IMR-90 (cell line): ENCODE results near the gene CEP162. TPM values are rescaled to one million over a fixed set of nuclear protein-coding genes. Genes with fewer than 3 reads are reported as not detected.

Source experiments
- ATAC-seq: fragments of 200-7000 bp; cut with Tn5 transposase; 2 replicates; pipeline ENCODE4 v1.9.1; 2020; ENCODE audit warnings: low read depth, mild to moderate bottlenecking, moderate library complexity
- BruUV-seq: library from RNA; stranded (reverse); fragments of 400-500 nt; replicated peaks from 2 replicates; lab custom pipeline; 2021; lab: Mats Ljungman, UMichigan
- CTCF ChIA-PET: fragments of 300-600 bp; formaldehyde crosslinking; extraction: SDS; loops from one replicate; lab custom pipeline; 2021; ENCODE audit warnings: antibody characterized with exemption; lab: Yijun Ruan, JAX
- POLR2A ChIA-PET: fragments of 300-600 bp; sonication (Branson Sonifier 250); formaldehyde crosslinking; loops from one replicate; lab custom pipeline; 2022; ENCODE audit warnings: antibody characterized with exemption; ENCODE audit not compliant: unreplicated experiment; lab: Charles Lee
- DNase-seq: peaks from one replicate; pipeline ENCODE4 v3.0.0; 2013
- H2AFZ ChIP-seq: replicated peaks from 2 replicates; pipeline ENCODE3; 2013; ENCODE audit warnings: low read length, mild to moderate bottlenecking; ENCODE audit not compliant: poor library complexity
- H2AK5ac ChIP-seq: 2 replicates; pipeline ENCODE4 v1.6.1; 2013; ENCODE audit warnings: low read depth, low read length, inconsistent platforms
- H2AK9ac ChIP-seq: replicated peaks from 2 replicates; pipeline ENCODE3; 2013; ENCODE audit warnings: mild to moderate bottlenecking, low read depth, low read length, moderate library complexity; ENCODE audit not compliant: poor library complexity
- H2BK120ac ChIP-seq: 2 replicates; pipeline ENCODE4 v1.6.1; 2013; ENCODE audit warnings: low read depth, low read length, inconsistent platforms
- H2BK15ac ChIP-seq: 3 replicates; pipeline ENCODE4 v1.6.1; 2013; ENCODE audit warnings: low read depth, low read length, inconsistent platforms
- H2BK20ac ChIP-seq: 2 replicates; pipeline ENCODE4 v1.6.1; 2013; ENCODE audit warnings: low read depth, mild to moderate bottlenecking, inconsistent platforms, low read length, moderate library complexity
- H2BK5ac ChIP-seq: 2 replicates; pipeline ENCODE4 v1.6.1; 2013; ENCODE audit warnings: mild to moderate bottlenecking, low read depth, low read length, inconsistent platforms; ENCODE audit not compliant: poor library complexity, severe bottlenecking
- H3K14ac ChIP-seq: replicated peaks from 2 replicates; pipeline ENCODE4 v1.6.1; 2013; ENCODE audit warnings: low read depth, low read length, inconsistent platforms
- H3K18ac ChIP-seq: 2 replicates; pipeline ENCODE4 v1.6.1; 2013; ENCODE audit warnings: low read depth, low read length, control low read depth
- H3K23ac ChIP-seq: 2 replicates; pipeline ENCODE4 v1.6.1; 2013; ENCODE audit warnings: low read depth, low read length, inconsistent platforms
- H3K27ac ChIP-seq: 2 replicates; pipeline ENCODE4 v1.5.1; 2013; ENCODE audit warnings: mild to moderate bottlenecking, control low read depth, low read length; ENCODE audit not compliant: insufficient read depth
- H3K27me3 ChIP-seq: 2 replicates; pipeline ENCODE4 v1.6.1; 2013; ENCODE audit warnings: low read length; ENCODE audit not compliant: control insufficient read depth, insufficient read depth
- H3K36me3 ChIP-seq: 2 replicates; pipeline ENCODE4 v1.6.1; 2013; ENCODE audit warnings: low read length, mixed read lengths; ENCODE audit not compliant: control insufficient read depth, insufficient read depth
- H3K4ac ChIP-seq: 2 replicates; pipeline ENCODE4 v1.6.1; 2013; ENCODE audit warnings: low read depth, low read length, inconsistent platforms
- H3K4me1 ChIP-seq: 2 replicates; pipeline ENCODE4 v1.6.1; 2013; ENCODE audit warnings: low read length, mixed read lengths; ENCODE audit not compliant: control insufficient read depth, insufficient read depth
- H3K4me2 ChIP-seq: 2 replicates; pipeline ENCODE4 v1.6.1; 2013; ENCODE audit warnings: low read depth, mild to moderate bottlenecking, control low read depth, low read length, moderate library complexity
- H3K4me3 ChIP-seq: 2 replicates; pipeline ENCODE4 v1.5.1; 2013; ENCODE audit warnings: low read depth, mild to moderate bottlenecking, control low read depth, low read length, moderate library complexity; ENCODE audit not compliant: insufficient read depth
- H3K56ac ChIP-seq: 2 replicates; pipeline ENCODE4 v1.6.1; 2013; ENCODE audit warnings: low read length, inconsistent platforms; ENCODE audit not compliant: insufficient read depth; ENCODE audit errors: extremely low read depth
- H3K79me1 ChIP-seq, 2 experiments: 2 replicates each; pipeline ENCODE4 v1.6.1; 2013; ENCODE audit warnings: low read length in 2 of 2, inconsistent platforms in 1 of 2, low read depth in 1 of 2
- H3K9ac ChIP-seq: 2 replicates; pipeline ENCODE4 v1.6.1; 2013; ENCODE audit warnings: low read depth, low read length, control low read depth
- H3K9me1 ChIP-seq: 2 replicates; pipeline ENCODE4 v1.6.1; 2013; ENCODE audit warnings: low read length, inconsistent platforms; ENCODE audit not compliant: insufficient read depth
- H3K9me3 ChIP-seq: 2 replicates; pipeline ENCODE4 v1.6.1; 2013; ENCODE audit warnings: low read length; ENCODE audit not compliant: control insufficient read depth, insufficient read depth
- H4K20me1 ChIP-seq: 2 replicates; pipeline ENCODE4 v1.6.1; 2013; ENCODE audit warnings: low read length, inconsistent platforms; ENCODE audit not compliant: insufficient read depth
- H4K5ac ChIP-seq: 2 replicates; pipeline ENCODE4 v1.6.1; 2013; ENCODE audit warnings: mild to moderate bottlenecking, low read depth, low read length, control low read depth
- H4K8ac ChIP-seq, 2 experiments: 2 replicates each; pipeline ENCODE4 v1.6.1; 2013; ENCODE audit warnings: low read depth in 2 of 2, low read length in 2 of 2, control low read depth in 1 of 2, inconsistent platforms in 1 of 2
- H4K91ac ChIP-seq: 2 replicates; pipeline ENCODE4 v1.6.1; 2013; ENCODE audit warnings: low read depth, low read length, inconsistent platforms; ENCODE audit not compliant: insufficient read depth
- BHLHE40 ChIP-seq: fragments of 150-350 bp; IDR thresholded peaks from 2 replicates; pipeline ENCODE4 v1.6.1; 2016; ENCODE audit warnings: mild to moderate bottlenecking, low read depth, low read length
- CEBPB ChIP-seq: IDR thresholded peaks from 2 replicates; pipeline ENCODE4 v1.6.1; 2012; ENCODE audit warnings: low read depth, low read length, improper control_type of control experiment
- MXI1 ChIP-seq: IDR thresholded peaks from 2 replicates; pipeline ENCODE4 v1.6.1; 2012; ENCODE audit warnings: low read depth, mild to moderate bottlenecking, low read length, moderate library complexity, borderline replicate concordance
- NFE2L2 ChIP-seq: fragments of 150-350 bp; IDR thresholded peaks from 2 replicates; pipeline ENCODE4 v1.6.1; 2016; ENCODE audit warnings: low read depth, mild to moderate bottlenecking, low read length
- POLR2A ChIP-seq: IDR thresholded peaks from 2 replicates; pipeline ENCODE4 v1.6.1; 2012; ENCODE audit warnings: mild to moderate bottlenecking, low read depth, low read length
- WGBS, 2 experiments: methylation state at CpG; one replicate each; pipeline versions ENCODE4 v1.1.5 to v1.1.7; 2013; ENCODE audit warnings: missing lambda C conversion rate in 2 of 2; ENCODE audit not compliant: insufficient read length in 1 of 2; ENCODE audit errors: extremely low coverage in 2 of 2; 5-methylcytosine and 5-hydroxymethylcytosine counted together
- dilution Hi-C: fragments of 300-500 bp; cut with HindIII; formaldehyde crosslinking; loops from one replicate; pipeline ENCODE4 v1.14.3; 2018; ENCODE audit warnings: low sequenced_read_pairs; ENCODE audit not compliant: unreplicated experiment
- in situ Hi-C: fragments of 300-500 bp; cut with MboI; formaldehyde crosslinking; loops from 3 replicates; pipeline ENCODE4 v1.14.3; 2019; ENCODE audit warnings: low sequenced_read_pairs, inconsistent platforms, mixed read lengths
- intact Hi-C: fragments of 100-400 bp; cut with micrococcal nuclease; formaldehyde crosslinking; loops from 2 replicates; pipeline ENCODE4 v1.10.0; 2022
- polyA plus RNA-seq, 3 experiments: library from polyadenylated mRNA; depleted of rRNA; stranded (reverse); fragments of >200 nt; gene quantifications; 2 replicates each; pipeline ENCODE4 v1.2.3, GENCODE V29; 2012; ENCODE audit warnings: low replicate concordance in 1 of 3
- total RNA-seq: library from RNA; depleted of rRNA; stranded (reverse); fragments of >200 nt; gene quantifications from 2 replicates; pipeline ENCODE4 v1.2.3, GENCODE V29; 2012

The CEP162 gene
- total and polyA plus RNA-seq, 2 of the 4 experiments (the other 2 are of a cell fraction): 1.2 to 1.6 TPM

- H4K91ac ChIP-seq: no peak overlapping the region
- no peak overlapping the region for H2AK9ac ChIP-seq
- H3K56ac ChIP-seq: no peak overlapping the region
- BruUV-seq: no TSS peak
- DNase-seq (peak; percentile 81), ATAC-seq (peak; percentile 14; the same call in 1 of the 2 replicates)
- no peaks in the 10 kb centered on the region for H4K20me1 ChIP-seq
- no peak overlapping the region for H4K5ac ChIP-seq
- H3K27ac ChIP-seq: no peak overlapping the region
- no peak overlapping the region for H2BK120ac ChIP-seq
- no peak overlapping the region for H4K8ac ChIP-seq
- H3K23ac ChIP-seq: no peak overlapping the region
- H3K9ac ChIP-seq: no peak overlapping the region
- no peaks in the 10 kb centered on the region for H3K36me3 ChIP-seq
- H3K79me1 ChIP-seq: no peaks in the 10 kb centered on the region
- H3K4me1 ChIP-seq: no peaks in the 10 kb centered on the region
- no peak overlapping the region for H2BK15ac ChIP-seq
- H3K4me2 ChIP-seq: no peak overlapping the region
- H3K4me3 ChIP-seq: no peak overlapping the region
- no peak overlapping the region for H3K18ac ChIP-seq
- WGBS, 2 experiments: no CpG with 5 or more reads among the region's 5 CpGs
- CTCF ChIA-PET: no interaction called here
- H2BK5ac ChIP-seq: no peak overlapping the region
- POLR2A ChIA-PET: no interaction called here
- H3K27me3 ChIP-seq: no peaks in the 10 kb centered on the region
- no peak overlapping the region for H3K4ac ChIP-seq
- in situ Hi-C loops (no loop called here), dilution Hi-C loops (no loop called here), intact Hi-C loops (no loop called here)
- no peaks in the 10 kb centered on the region for H3K9me1 ChIP-seq
- H3K9me3 ChIP-seq: no peaks in the 10 kb centered on the region; the same call in 1 of the 2 replicates
- no peak for TF ChIP-seq BHLHE40
- TF ChIP-seq NFE2L2: peak; percentile 36; the same call in 1 of the 2 replicates
- TF ChIP-seq MXI1: no peak
- TF ChIP-seq CEBPB: no peak
- no peak for TF ChIP-seq POLR2A
- no peak overlapping the region for H2AFZ ChIP-seq
- no peak overlapping the region for H2AK5ac ChIP-seq
- no peak overlapping the region for H3K14ac ChIP-seq
- H2BK20ac ChIP-seq: no peak overlapping the region
Measured at GRCh38 chr6:84137051-84137375, 90.4 kb downstream of the CEP162 start.
